CD4-positive, alpha-beta T cell treated with Interferon gamma for 1 hour (primary cell): ENCODE results near the gene OR2H2.

Experiments used
- DNase-seq: peaks from one replicate; pipeline ENCODE4 v3.0.0-alpha.2; 2020

The OR2H2 gene

GRCh38 chr6:29593199-29593855, 8.4 kb downstream of the OR2H2 start:
- no peak for DNase-seq

- DNase-seq, result no peak
Measured at GRCh38 chr6:29596381-29596900, 11.5 kb downstream of the OR2H2 start.

GRCh38 chr6:29597184-29597583, 12.3 kb downstream of the OR2H2 start:
- DNase-seq, result no peak

- no peak for DNase-seq
Measured at GRCh38 chr6:29598172-29598747, 13.3 kb downstream of the OR2H2 start.

GRCh38 chr6:29602564-29603361, 17.8 kb downstream of the OR2H2 start:
- no peak for DNase-seq

- no peak for DNase-seq
Measured at GRCh38 chr6:29603456-29603855, 18.5 kb downstream of the OR2H2 start.

- DNase-seq, result no peak
Measured at GRCh38 chr6:29603930-29604329, 19.0 kb downstream of the OR2H2 start.

- DNase-seq, result no peak
Measured at GRCh38 chr6:29608131-29608530, 23.2 kb downstream of the OR2H2 start.

GRCh38 chr6:29610540-29610939, 25.6 kb downstream of the OR2H2 start:
- DNase-seq, result no peak

GRCh38 chr6:29611426-29611825, 26.5 kb downstream of the OR2H2 start:
- DNase-seq, result no peak

GRCh38 chr6:29617782-29618554, 33.0 kb downstream of the OR2H2 start:
- DNase-seq, result no peak

- DNase-seq, result no peak
Measured at GRCh38 chr6:29619578-29620160, 34.7 kb downstream of the OR2H2 start.

- DNase-seq, result no peak
Measured at GRCh38 chr6:29620630-29621029, 35.7 kb downstream of the OR2H2 start.

- DNase-seq, result no peak
Measured at GRCh38 chr6:29624520-29624961, 39.6 kb downstream of the OR2H2 start.

- no peak for DNase-seq
Measured at GRCh38 chr6:29625337-29625930, 40.5 kb downstream of the OR2H2 start.

- no peak for DNase-seq
Measured at GRCh38 chr6:29626948-29627754, 42.2 kb downstream of the OR2H2 start.

- DNase-seq, result peak; percentile 66
Measured at GRCh38 chr6:29627755-29628418, 43.0 kb downstream of the OR2H2 start.

GRCh38 chr6:29628419-29629281, 43.7 kb downstream of the OR2H2 start:
- peak; percentile 46 for DNase-seq

GRCh38 chr6:29629571-29629970, 44.6 kb downstream of the OR2H2 start:
- no peak for DNase-seq

- no peak for DNase-seq
Measured at GRCh38 chr6:29630315-29630714, 45.4 kb downstream of the OR2H2 start.
